ENCODE measurements around the gene NYAP2. TPM values are rescaled to one million over a fixed set of nuclear protein-coding genes. Genes with fewer than 3 reads are reported as not detected.

NYAP2 gene
- total RNA-seq, 3 donors from 2014 or later: 0.11 TPM; not detected in 2

GRCh38 chr2:225526760-225527390, 127.4 kb downstream of the NYAP2 start:
- Mint-ChIP-seq H3K4me1 (ENCODE audit: low read depth) (no peaks in the 10 kb centered on the region), H3K36me3 (ENCODE audit: insufficient read depth) (no peaks in the 10 kb centered on the region), H3K9me3 (no peaks in the 10 kb centered on the region), H3K4me3 (no peak overlapping the region), H3K27me3 (ENCODE audit: low read depth) (peaks cover 11% of the 10 kb centered on the region)
- DNase-seq: no peak
- no peak for ATAC-seq

- H3K4me3 Mint-ChIP-seq: no peak overlapping the region
- ATAC-seq (no peak), DNase-seq (no peak)
- H3K27me3 Mint-ChIP-seq (ENCODE audit: low read depth): peaks cover 11% of the 10 kb centered on the region
- H3K36me3 Mint-ChIP-seq (ENCODE audit: insufficient read depth): no peaks in the 10 kb centered on the region
- H3K4me1 Mint-ChIP-seq (ENCODE audit: low read depth): no peaks in the 10 kb centered on the region
- no peaks in the 10 kb centered on the region for H3K9me3 Mint-ChIP-seq
Observed at GRCh38 chr2:225531559-225531958, 132.0 kb downstream of the NYAP2 start.

GRCh38 chr2:225532096-225532495, 132.6 kb downstream of the NYAP2 start:
- Mint-ChIP-seq H3K9me3 (no peaks in the 10 kb centered on the region), H3K4me1 (ENCODE audit: low read depth) (no peaks in the 10 kb centered on the region), H3K27me3 (ENCODE audit: low read depth) (peaks cover 11% of the 10 kb centered on the region), H3K36me3 (ENCODE audit: insufficient read depth) (no peaks in the 10 kb centered on the region), H3K4me3 (no peak overlapping the region)
- DNase-seq (no peak), ATAC-seq (no peak)

GRCh38 chr2:225534037-225534436, 134.5 kb downstream of the NYAP2 start:
- H3K4me3 Mint-ChIP-seq: no peak overlapping the region
- peaks cover 9% of the 10 kb centered on the region for H3K27me3 Mint-ChIP-seq (ENCODE audit: low read depth)
- no peaks in the 10 kb centered on the region for H3K9me3 Mint-ChIP-seq
- ATAC-seq (no peak), DNase-seq (no peak)
- H3K4me1 Mint-ChIP-seq (ENCODE audit: low read depth): no peaks in the 10 kb centered on the region
- H3K36me3 Mint-ChIP-seq (ENCODE audit: insufficient read depth): no peaks in the 10 kb centered on the region

- DNase-seq: no peak
- Mint-ChIP-seq H3K27me3 (ENCODE audit: low read depth) (peaks cover 9% of the 10 kb centered on the region), H3K4me1 (ENCODE audit: low read depth) (no peaks in the 10 kb centered on the region), H3K9me3 (no peaks in the 10 kb centered on the region), H3K4me3 (no peak overlapping the region), H3K36me3 (ENCODE audit: insufficient read depth) (no peaks in the 10 kb centered on the region)
- no peak for ATAC-seq
Observed at GRCh38 chr2:225534697-225535096, 135.2 kb downstream of the NYAP2 start.

- ATAC-seq (no peak), DNase-seq (no peak)
- Mint-ChIP-seq H3K4me3 (no peak overlapping the region), H3K9me3 (no peaks in the 10 kb centered on the region), H3K36me3 (ENCODE audit: insufficient read depth) (no peaks in the 10 kb centered on the region), H3K27me3 (ENCODE audit: low read depth) (peaks cover 1% of the 10 kb centered on the region), H3K4me1 (ENCODE audit: low read depth) (no peaks in the 10 kb centered on the region)
Observed at GRCh38 chr2:225536036-225536435, 136.5 kb downstream of the NYAP2 start.

GRCh38 chr2:225543626-225544025, 144.1 kb downstream of the NYAP2 start:
- Mint-ChIP-seq H3K27me3 (ENCODE audit: low read depth) (peaks cover 13% of the 10 kb centered on the region), H3K36me3 (ENCODE audit: insufficient read depth) (no peaks in the 10 kb centered on the region), H3K4me3 (no peak overlapping the region), H3K4me1 (ENCODE audit: low read depth) (no peaks in the 10 kb centered on the region), H3K9me3 (no peaks in the 10 kb centered on the region)
- ATAC-seq: no peak
- DNase-seq: no peak

GRCh38 chr2:225556461-225556860, 157.0 kb downstream of the NYAP2 start:
- DNase-seq (no peak), ATAC-seq (no peak)
- H3K4me3 Mint-ChIP-seq: no peak overlapping the region
- peaks cover 17% of the 10 kb centered on the region for H3K27me3 Mint-ChIP-seq (ENCODE audit: low read depth)
- no peaks in the 10 kb centered on the region for H3K4me1 Mint-ChIP-seq (ENCODE audit: low read depth)
- no peaks in the 10 kb centered on the region for H3K36me3 Mint-ChIP-seq (ENCODE audit: insufficient read depth)
- H3K9me3 Mint-ChIP-seq: no peaks in the 10 kb centered on the region

GRCh38 chr2:225558399-225559071, 159.0 kb downstream of the NYAP2 start:
- no peaks in the 10 kb centered on the region for H3K9me3 Mint-ChIP-seq
- peaks cover 17% of the 10 kb centered on the region for H3K27me3 Mint-ChIP-seq (ENCODE audit: low read depth)
- ATAC-seq: no peak
- DNase-seq: no peak
- H3K4me1 Mint-ChIP-seq (ENCODE audit: low read depth): no peaks in the 10 kb centered on the region
- no peak overlapping the region for H3K4me3 Mint-ChIP-seq
- H3K36me3 Mint-ChIP-seq (ENCODE audit: insufficient read depth): no peaks in the 10 kb centered on the region

GRCh38 chr2:225559072-225559415, 159.5 kb downstream of the NYAP2 start:
- Mint-ChIP-seq H3K27me3 (ENCODE audit: low read depth) (peaks cover 17% of the 10 kb centered on the region), H3K36me3 (ENCODE audit: insufficient read depth) (no peaks in the 10 kb centered on the region), H3K4me3 (no peak overlapping the region), H3K9me3 (no peaks in the 10 kb centered on the region), H3K4me1 (ENCODE audit: low read depth) (no peaks in the 10 kb centered on the region)
- no peak for DNase-seq
- no peak for ATAC-seq

- Mint-ChIP-seq H3K4me1 (ENCODE audit: low read depth) (no peaks in the 10 kb centered on the region), H3K27me3 (ENCODE audit: low read depth) (no peaks in the 10 kb centered on the region), H3K36me3 (ENCODE audit: insufficient read depth) (no peaks in the 10 kb centered on the region), H3K4me3 (no peak overlapping the region), H3K9me3 (no peaks in the 10 kb centered on the region)
- ATAC-seq (no peak), DNase-seq (no peak)
Observed at GRCh38 chr2:225566798-225567197, 167.3 kb downstream of the NYAP2 start.

GRCh38 chr2:225569995-225570394, 170.5 kb downstream of the NYAP2 start:
- no peak for ATAC-seq

GRCh38 chr2:225573603-225574002, 174.1 kb downstream of the NYAP2 start:
- no peak for ATAC-seq
- no peaks in the 10 kb centered on the region for H3K36me3 Mint-ChIP-seq (ENCODE audit: insufficient read depth)
- H3K9me3 Mint-ChIP-seq: no peaks in the 10 kb centered on the region
- no peak for DNase-seq
- no peak overlapping the region for H3K4me3 Mint-ChIP-seq
- H3K27me3 Mint-ChIP-seq (ENCODE audit: low read depth): no peaks in the 10 kb centered on the region
- no peaks in the 10 kb centered on the region for H3K4me1 Mint-ChIP-seq (ENCODE audit: low read depth)

More at GRCh38 chr2:225569995-225570394, 170.5 kb downstream of the NYAP2 start:
- Mint-ChIP-seq H3K4me1 (ENCODE audit: low read depth) (no peaks in the 10 kb centered on the region), H3K9me3 (no peaks in the 10 kb centered on the region), H3K4me3 (no peak overlapping the region), H3K36me3 (ENCODE audit: insufficient read depth) (no peaks in the 10 kb centered on the region), H3K27me3 (ENCODE audit: low read depth) (no peaks in the 10 kb centered on the region)
- DNase-seq: no peak

GRCh38 chr2:225574582-225575138, 175.2 kb downstream of the NYAP2 start:
- Mint-ChIP-seq H3K36me3 (ENCODE audit: insufficient read depth) (no peaks in the 10 kb centered on the region), H3K4me1 (ENCODE audit: low read depth) (no peaks in the 10 kb centered on the region), H3K4me3 (no peak overlapping the region), H3K27me3 (ENCODE audit: low read depth) (no peaks in the 10 kb centered on the region), H3K9me3 (no peaks in the 10 kb centered on the region)
- no peak for DNase-seq
- ATAC-seq: no peak

- H3K9me3 Mint-ChIP-seq: no peaks in the 10 kb centered on the region
- no peak for ATAC-seq
- no peaks in the 10 kb centered on the region for H3K27me3 Mint-ChIP-seq (ENCODE audit: low read depth)
- H3K36me3 Mint-ChIP-seq (ENCODE audit: insufficient read depth): no peaks in the 10 kb centered on the region
- no peak for DNase-seq
- no peak overlapping the region for H3K4me3 Mint-ChIP-seq
- no peaks in the 10 kb centered on the region for H3K4me1 Mint-ChIP-seq (ENCODE audit: low read depth)
Observed at GRCh38 chr2:225581135-225581534, 181.6 kb downstream of the NYAP2 start.

Data from activated T-cell treated with anti-CD3 and anti-CD28 coated beads, Interleukin-2, amount 50 U/mL, for 4 hours (primary cell).